Upper lobe of right lung (tissue), 1 donor: Measurements from ENCODE around the gene GSK3B. TPM values are rescaled to one million over a fixed set of nuclear protein-coding genes. Genes with fewer than 3 reads are reported as not detected.

ENCODE experiments used
- ATAC-seq: fragments of 200-7000 bp; cut with Tn5 transposase; one replicate; pipeline ENCODE4 v1.9.1; 2020; ENCODE audit warnings: mild to moderate bottlenecking, moderate library complexity
- DNase-seq: peaks from one replicate; pipeline ENCODE4 v3.0.0-alpha.2; 2020
- H3K27ac ChIP-seq: fragments of 200-600 bp; one replicate; pipeline ENCODE4 v1.8.0; 2022
- H3K27me3 ChIP-seq: fragments of 200-600 bp; one replicate; pipeline ENCODE4 v1.8.0; 2022; ENCODE audit warnings: mild to moderate bottlenecking
- H3K36me3 ChIP-seq: fragments of 200-600 bp; one replicate; pipeline ENCODE4 v1.8.0; 2022
- H3K4me1 ChIP-seq: fragments of 200-600 bp; one replicate; pipeline ENCODE4 v1.8.0; 2022
- H3K4me3 ChIP-seq: fragments of 200-600 bp; one replicate; pipeline ENCODE4 v1.8.0; 2022; ENCODE audit warnings: mild to moderate bottlenecking
- H3K9me3 ChIP-seq: fragments of 200-600 bp; one replicate; pipeline ENCODE4 v1.8.0; 2022
- intact Hi-C: fragments of 100-400 bp; cut with DNase I; formaldehyde crosslinking; loops from one replicate; pipeline ENCODE4 v1.11.0; 2022
- total RNA-seq: library from RNA; stranded (reverse); fragmentation: NEBNext Ultra II Directional; extraction: Animal tissue kit (Norgen Biotek cat#: 25700); gene quantifications from one replicate; pipeline ENCODE4 v1.2.1, GENCODE V29; 2021
- TF ChIP-seq, protein P1 (sequence below): fragments of 200-600 bp; IDR thresholded peaks from one replicate; pipeline ENCODE4 v1.8.0; 2022; ENCODE audit warnings: antibody characterized with exemption
- donor health status: DM: no; HTN: yes; CAD: no; lungs with severe emphysema.

The GSK3B gene
- total RNA-seq, 1 donor from 2014 or later: 55.2 TPM

DNA sequence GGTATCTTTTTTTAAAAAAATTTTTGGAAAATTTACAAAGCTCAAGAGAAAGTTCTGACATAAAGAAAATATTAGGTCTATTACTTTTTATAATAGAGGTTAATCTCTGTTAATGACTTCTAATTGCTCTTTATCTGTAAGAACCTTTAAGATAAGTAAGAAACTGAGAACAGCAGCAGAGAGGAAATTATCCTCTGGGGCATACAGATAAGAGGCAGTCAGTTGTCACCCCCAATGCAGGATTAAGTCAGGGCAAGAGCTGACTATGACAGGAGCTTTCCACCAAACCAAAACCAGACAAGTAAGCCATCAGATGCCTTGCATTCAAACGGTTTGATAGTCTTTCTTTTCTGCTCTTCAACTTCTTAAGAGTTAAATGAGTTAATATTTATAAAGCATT is 149.0 kb downstream of the GSK3B start:
- ATAC-seq (no peak), DNase-seq (no peak)
- peaks cover 5% of the 10 kb centered on the region for H3K36me3 ChIP-seq
- no peaks in the 10 kb centered on the region for H3K4me1 ChIP-seq
- no peak overlapping the region for H3K4me3 ChIP-seq
- intact Hi-C loops: no loop called here
- TF ChIP-seq, protein P1, sequence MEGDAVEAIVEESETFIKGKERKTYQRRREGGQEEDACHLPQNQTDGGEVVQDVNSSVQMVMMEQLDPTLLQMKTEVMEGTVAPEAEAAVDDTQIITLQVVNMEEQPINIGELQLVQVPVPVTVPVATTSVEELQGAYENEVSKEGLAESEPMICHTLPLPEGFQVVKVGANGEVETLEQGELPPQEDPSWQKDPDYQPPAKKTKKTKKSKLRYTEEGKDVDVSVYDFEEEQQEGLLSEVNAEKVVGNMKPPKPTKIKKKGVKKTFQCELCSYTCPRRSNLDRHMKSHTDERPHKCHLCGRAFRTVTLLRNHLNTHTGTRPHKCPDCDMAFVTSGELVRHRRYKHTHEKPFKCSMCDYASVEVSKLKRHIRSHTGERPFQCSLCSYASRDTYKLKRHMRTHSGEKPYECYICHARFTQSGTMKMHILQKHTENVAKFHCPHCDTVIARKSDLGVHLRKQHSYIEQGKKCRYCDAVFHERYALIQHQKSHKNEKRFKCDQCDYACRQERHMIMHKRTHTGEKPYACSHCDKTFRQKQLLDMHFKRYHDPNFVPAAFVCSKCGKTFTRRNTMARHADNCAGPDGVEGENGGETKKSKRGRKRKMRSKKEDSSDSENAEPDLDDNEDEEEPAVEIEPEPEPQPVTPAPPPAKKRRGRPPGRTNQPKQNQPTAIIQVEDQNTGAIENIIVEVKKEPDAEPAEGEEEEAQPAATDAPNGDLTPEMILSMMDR: no peak
- no peak overlapping the region for H3K27ac ChIP-seq
- H3K27me3 ChIP-seq: no peaks in the 10 kb centered on the region
- H3K9me3 ChIP-seq: no peaks in the 10 kb centered on the region

DNA sequence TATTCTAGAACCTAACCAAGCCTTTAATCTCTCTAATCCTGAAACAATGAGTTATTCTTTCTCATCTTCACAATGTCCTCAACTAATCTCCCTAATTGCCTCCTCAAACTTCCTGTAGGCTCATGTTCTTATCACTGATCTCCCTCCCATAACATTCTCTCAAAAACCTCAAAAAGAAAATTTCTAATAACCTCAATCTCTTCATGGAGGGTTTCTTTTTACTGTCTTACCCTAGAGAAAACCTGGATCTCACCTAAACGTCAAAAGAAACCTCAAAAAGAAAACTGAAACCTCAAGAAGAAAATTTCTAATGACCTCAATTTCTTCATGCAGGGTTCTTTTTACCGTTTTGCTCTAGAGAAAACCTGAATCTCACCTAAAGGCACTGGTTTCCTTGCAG is 150.2 kb downstream of the GSK3B start:
- ATAC-seq (no peak), DNase-seq (no peak)
- Histone ChIP-seq H3K36me3 (peaks cover 5% of the 10 kb centered on the region), H3K9me3 (no peaks in the 10 kb centered on the region), H3K27ac (no peak overlapping the region), H3K4me3 (no peak overlapping the region), H3K27me3 (no peaks in the 10 kb centered on the region), H3K4me1 (peaks cover 2% of the 10 kb centered on the region)
- intact Hi-C loops: no loop called here
- TF ChIP-seq, protein P1: no peak

DNA sequence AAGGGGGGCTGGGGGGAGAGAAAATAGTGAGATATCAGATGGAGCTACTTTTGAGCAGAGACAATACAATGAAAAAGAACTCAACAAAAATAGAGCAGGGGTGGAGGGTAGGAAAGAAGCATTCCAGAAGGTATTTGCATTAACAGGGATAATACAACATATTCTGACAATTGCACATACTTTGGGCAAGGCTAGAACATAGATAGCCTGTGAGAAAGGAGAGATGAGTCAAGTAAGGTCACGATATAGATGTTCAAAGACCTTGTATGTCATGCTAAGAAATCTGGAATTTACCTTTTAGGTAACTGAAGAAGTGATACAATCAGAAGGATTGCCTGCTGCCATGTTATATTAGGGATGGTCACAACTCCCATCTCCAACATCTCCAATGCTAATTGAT is 155.2 kb downstream of the GSK3B start:
- H3K4me3 ChIP-seq: no peak overlapping the region
- intact Hi-C loops: no loop called here
- no peak for ATAC-seq
- H3K36me3 ChIP-seq: no peaks in the 10 kb centered on the region
- peaks cover 2% of the 10 kb centered on the region for H3K4me1 ChIP-seq
- no peaks in the 10 kb centered on the region for H3K27me3 ChIP-seq
- no peak for DNase-seq
- no peak overlapping the region for H3K27ac ChIP-seq
- H3K9me3 ChIP-seq: no peaks in the 10 kb centered on the region
- TF ChIP-seq, protein P1: no peak

DNA sequence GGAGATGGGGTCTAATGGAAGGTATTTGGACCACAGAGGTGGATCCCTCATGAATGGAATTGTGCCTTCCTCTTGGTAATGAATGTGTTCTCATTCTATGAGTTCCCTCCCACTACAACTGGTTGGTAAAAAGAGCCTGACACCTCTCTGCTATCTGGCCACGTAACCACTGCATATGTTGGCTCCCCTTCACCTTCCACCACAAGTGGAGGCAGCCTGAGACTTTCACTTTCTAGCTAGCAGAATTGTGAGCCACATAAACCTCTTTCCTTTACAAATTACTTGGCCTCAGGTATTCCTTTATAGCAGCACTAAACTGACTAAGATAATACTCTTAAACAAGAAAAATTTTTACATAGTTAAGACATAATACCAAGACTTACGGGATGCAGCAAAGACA is 157.0 kb downstream of the GSK3B start:
- no peak for DNase-seq
- Histone ChIP-seq H3K27me3 (no peaks in the 10 kb centered on the region), H3K4me3 (no peak overlapping the region), H3K4me1 (peaks cover 2% of the 10 kb centered on the region), H3K9me3 (no peaks in the 10 kb centered on the region), H3K27ac (no peak overlapping the region), H3K36me3 (no peaks in the 10 kb centered on the region)
- TF ChIP-seq, protein P1: no peak
- peak; percentile 53 for ATAC-seq
- intact Hi-C loops: no loop called here

DNA sequence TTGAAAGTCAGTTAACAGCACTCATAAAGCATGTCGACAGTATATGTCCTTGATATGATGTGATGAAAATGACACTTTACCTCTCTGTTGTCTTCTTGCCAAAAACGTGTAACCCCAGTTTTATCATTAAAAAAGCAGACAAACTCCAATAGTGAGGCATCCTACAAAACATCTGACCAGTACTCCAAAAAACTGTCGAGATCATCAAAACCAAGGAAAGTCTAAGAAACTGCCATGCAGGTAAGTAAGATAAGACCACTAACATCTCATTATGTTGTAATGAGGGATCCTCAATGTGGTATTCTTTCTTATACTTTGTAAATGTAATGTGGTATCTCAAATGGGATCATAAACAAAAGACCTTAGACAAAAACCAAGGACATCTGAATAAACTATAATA is 160.0 kb downstream of the GSK3B start:
- Histone ChIP-seq H3K4me3 (no peak overlapping the region), H3K27me3 (no peaks in the 10 kb centered on the region), H3K27ac (no peak overlapping the region), H3K36me3 (no peaks in the 10 kb centered on the region), H3K4me1 (no peaks in the 10 kb centered on the region), H3K9me3 (no peaks in the 10 kb centered on the region)
- no peak for DNase-seq
- intact Hi-C loops: no loop called here
- no peak for ATAC-seq
- TF ChIP-seq, protein P1: no peak

DNA sequence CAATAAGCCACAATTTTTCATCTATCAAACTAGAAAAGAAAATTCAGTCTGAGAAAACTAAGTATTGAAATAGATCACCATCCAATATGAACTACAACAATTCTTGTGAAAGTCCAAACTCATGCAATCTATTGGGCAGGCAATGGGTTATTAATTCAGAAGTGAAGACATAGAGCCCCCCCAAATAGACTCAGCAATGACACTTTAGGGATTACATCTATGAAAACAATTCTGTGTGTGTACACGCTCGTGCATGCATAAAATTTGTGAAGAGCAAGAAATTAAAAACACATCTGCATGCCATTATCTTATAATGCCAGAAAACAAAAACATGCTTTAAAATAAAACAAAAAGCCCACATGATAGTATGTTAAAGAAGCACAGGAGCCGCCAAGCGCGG is 161.0 kb downstream of the GSK3B start:
- no peaks in the 10 kb centered on the region for H3K9me3 ChIP-seq
- H3K4me3 ChIP-seq: no peak overlapping the region
- DNase-seq (no peak), ATAC-seq (no peak)
- TF ChIP-seq, protein P1: no peak
- H3K27me3 ChIP-seq: no peaks in the 10 kb centered on the region
- no peaks in the 10 kb centered on the region for H3K36me3 ChIP-seq
- no peak overlapping the region for H3K27ac ChIP-seq
- H3K4me1 ChIP-seq: no peaks in the 10 kb centered on the region
- intact Hi-C loops: no loop called here
